Astrocyte of the cerebellum (primary cell): Measurements from ENCODE around the gene TGM1.

Experiments used
- DNase-seq: peaks from one replicate; pipeline ENCODE4 v3.0.0-alpha.2; 2011; ENCODE audit warnings: low read depth
- H3K4me3 ChIP-seq: 2 replicates; pipeline ENCODE4 v1.5.1; 2011; ENCODE audit warnings: mild to moderate bottlenecking, low read depth, low read length, moderate library complexity
- CTCF ChIP-seq: IDR thresholded peaks from 2 replicates; pipeline ENCODE4 v1.5.1; 2012; ENCODE audit warnings: low read length, low read depth, moderate library complexity, mild to moderate bottlenecking; ENCODE audit errors: missing control alignments
- in situ Hi-C: cut with HindIII; loops from 2 replicates; pipeline ENCODE4 v1.10.0; 2017; ENCODE audit warnings: low sequenced_read_pairs

Gene TGM1

GRCh38 chr14:24240110-24240918 lies 22.7 kb downstream of the TGM1 start:
- DNase-seq = no peak
- TF ChIP-seq CTCF = no peak
- in situ Hi-C loops = no loop called here
- no peak overlapping the region for H3K4me3 ChIP-seq

DNA sequence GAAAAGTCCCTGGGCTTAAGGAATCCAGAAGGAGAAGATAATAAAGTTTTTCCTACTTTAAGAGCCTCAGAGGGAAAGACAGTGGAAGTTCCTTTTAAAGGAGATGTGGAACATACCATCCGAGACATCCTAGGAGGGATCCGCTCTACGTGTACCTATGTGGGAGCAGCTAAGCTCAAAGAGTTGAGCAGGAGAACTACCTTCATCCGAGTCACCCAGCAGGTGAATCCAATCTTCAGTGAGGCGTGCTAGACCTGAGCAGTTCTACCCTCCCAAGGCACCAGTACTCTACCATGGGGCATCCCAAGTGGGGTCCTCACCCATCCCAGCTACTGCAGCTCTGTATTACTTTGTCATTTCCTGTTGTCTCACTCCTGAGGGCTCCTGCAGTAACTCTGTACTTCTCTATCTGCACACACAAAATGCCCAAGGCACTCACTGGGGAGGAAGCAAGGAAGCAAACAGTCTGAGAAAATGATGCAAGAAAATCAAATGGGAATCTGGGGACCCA lies 24.4 kb downstream of the TGM1 start:
- in situ Hi-C loops = no loop called here
- no peak for DNase-seq
- TF ChIP-seq CTCF = no peak

GRCh38 chr14:24238123-24238522 lies 24.9 kb downstream of the TGM1 start:
- TF ChIP-seq CTCF = no peak
- no peak for DNase-seq
- no peak overlapping the region for H3K4me3 ChIP-seq
- in situ Hi-C loops = no loop called here

More for the DNA sequence above, 24.4 kb downstream of the TGM1 start:
- no peak overlapping the region for H3K4me3 ChIP-seq

DNA sequence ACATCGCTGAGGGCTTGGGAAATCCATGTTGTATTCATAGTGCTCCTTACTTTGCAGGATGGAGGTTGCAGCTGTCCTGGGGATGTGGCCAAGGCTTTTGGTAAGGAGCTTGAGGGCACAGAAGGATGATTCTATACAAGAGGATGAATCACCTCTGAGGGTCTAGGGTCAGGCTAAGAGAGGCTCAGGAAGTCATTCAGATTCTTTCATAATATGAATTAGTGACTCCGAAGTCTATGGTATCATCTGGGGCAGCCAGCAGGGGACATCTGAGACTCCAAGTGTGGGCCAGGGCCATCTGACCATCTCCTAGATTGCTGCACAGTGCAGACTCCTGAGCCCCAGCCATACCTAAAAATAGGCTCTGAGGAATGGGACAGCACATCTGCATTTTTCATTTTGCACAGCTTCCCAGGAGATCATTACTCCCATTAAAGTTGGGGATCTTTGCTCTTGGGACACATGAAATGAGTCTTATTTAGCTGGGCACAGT lies 25.5 kb downstream of the TGM1 start:
- in situ Hi-C loops = no loop called here
- DNase-seq = no peak
- TF ChIP-seq CTCF = no peak
- no peak overlapping the region for H3K4me3 ChIP-seq

GRCh38 chr14:24236689-24237462 lies 26.1 kb downstream of the TGM1 start:
- H3K4me3 ChIP-seq = no peak overlapping the region
- no peak for DNase-seq
- no peak for TF ChIP-seq CTCF
- in situ Hi-C loops = no loop called here

DNA sequence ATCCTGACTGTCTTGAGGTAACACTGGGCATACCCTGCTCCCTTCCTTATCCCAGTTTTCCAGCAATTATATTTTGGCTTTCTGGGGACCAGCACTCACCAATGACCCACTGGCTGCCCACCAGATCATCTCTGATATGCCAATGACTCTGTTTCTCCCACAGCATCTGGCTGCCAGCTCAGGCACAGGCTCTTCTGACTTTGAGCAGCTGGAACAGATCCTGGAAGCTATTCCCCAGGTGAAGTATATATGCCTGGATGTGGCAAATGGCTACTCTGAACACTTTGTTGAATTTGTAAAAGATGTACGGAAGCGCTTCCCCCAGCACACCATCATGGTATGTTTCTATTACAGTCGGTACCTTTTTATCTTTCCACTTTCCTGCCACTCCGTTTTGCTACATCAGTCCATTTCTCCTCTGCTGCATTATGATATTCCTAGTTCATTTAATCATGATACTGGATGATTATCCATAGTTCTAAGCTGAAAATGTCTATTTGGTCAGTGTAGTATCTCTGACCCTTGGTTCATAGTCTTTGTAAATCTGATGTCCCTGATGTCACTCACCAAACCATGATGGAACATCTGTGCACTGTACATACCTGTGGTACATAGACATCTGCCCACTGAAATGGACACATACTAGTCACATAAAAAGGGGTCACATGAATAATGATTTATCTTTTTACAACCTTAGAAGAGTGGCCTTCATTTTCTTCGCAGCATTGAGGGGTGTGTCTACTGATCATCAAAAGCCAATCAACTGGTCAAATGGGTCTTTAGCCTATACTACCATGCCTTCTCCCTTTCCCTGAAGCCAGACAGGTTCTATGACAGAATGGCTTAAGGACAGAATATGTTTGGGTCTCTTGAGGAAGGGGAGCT lies 26.9 kb downstream of the TGM1 start:
- in situ Hi-C loops = no loop called here
- no peak overlapping the region for H3K4me3 ChIP-seq
- TF ChIP-seq CTCF = no peak

More for the DNA sequence above, 26.9 kb downstream of the TGM1 start:
- no peak for DNase-seq
